ENCODE data around the gene RANBP6.

Gene RANBP6

DNA sequence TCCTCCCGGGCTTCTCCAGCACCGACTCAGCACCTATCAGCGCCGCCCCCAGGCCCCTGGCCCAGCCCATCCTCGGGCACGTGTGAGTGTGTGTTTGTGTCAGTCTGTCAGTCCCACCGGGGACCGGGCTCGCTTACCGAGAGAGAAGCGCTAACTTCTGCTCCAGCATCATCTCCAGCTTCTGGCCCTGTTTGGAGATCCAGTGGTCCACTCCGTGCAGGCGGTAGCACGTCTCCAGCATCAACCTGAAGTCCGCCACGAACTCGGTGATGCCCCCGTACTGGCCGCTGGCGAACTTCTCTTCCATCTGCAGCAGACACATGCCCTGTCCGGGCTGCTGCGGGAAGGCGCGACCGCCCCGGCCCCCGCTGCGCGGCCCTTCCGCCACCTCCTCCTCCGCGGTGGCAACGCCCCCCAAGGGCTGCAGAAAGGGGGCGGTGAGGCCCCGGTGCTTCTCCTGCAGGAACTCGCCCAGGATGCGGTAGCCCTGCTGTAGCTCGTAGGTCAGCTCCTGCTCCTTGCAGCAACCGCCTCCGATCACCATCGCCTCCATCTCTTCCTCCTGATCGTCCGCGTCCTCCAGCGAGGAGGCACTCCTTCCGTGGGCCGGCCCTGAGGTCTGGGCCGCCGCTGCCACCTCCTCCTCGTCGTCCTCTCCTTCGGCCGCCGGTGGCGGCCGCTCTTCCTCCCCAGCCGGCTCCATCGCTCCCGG is 8.2 kb downstream of the RANBP6 start:
- H3K4me3 ChIP-seq (ENCODE audit: low read depth, low read length): peak overlapping the region; percentile 77

DNA sequence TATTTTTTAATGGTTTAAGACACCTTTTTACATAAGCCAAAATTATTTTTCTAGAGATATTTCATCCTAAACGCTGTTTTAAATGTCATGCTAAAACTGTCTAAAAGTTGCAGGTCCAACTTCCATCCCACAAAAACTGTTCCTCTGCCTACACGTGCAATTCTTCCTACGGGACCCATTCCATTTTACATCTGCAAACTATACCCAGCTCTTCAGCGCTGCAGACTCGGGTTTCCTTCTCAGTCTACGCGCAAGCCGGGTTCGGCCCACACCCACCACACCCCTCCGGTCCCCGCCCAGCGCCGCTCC is 8.7 kb downstream of the RANBP6 start:
- peak overlapping the region; percentile 77 for H3K4me3 ChIP-seq (ENCODE audit: low read depth, low read length)

DNA sequence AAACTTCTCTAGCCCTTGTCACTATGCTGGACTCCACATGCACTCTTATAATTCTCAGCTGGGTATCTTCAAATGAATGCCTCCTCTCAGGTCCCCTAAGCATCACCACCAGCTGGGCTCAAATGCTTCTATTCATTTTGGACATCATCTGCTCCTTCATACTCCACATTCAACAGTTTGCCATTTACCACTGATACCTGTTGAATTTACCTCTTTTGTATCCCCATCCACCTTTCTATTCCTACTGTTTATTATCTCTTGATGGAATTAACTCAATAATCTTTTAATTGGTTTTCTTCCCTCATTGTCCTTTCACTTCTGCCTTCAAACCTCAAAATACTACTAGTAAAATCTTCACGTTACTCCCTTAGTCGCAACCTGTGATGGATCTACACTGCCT is 14.5 kb downstream of the RANBP6 start:
- H3K4me3 ChIP-seq (ENCODE audit: low read depth, low read length): no peak overlapping the region

DNA sequence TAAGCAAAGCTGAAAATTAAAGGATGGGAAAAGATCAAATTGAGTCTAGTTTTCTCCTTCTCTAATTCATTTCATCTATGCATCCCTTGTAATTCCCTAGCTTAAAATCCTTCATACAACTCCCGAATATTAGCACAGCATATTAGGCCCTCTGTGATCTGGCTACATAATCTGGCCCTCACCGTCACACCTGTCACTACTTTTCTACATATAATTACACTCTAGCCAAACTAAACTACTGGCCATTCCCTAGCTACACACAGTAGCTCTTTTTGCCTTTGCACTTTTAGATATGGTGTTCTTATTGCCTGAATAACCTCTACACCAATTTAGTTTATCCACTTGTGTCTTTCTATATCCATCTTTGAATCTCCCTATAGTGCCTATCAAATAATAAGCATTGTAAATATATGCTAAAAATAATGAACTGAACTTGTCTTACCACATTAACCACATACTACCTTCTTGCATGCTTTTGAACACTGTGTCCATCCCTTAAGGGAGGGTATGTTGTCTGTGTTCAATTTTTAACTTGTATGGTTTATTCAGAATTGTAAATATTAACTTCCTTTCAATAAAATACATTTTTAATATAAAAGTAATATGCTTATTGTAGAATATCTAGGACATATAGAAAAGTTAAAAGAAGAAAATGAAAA is 15.9 kb downstream of the RANBP6 start:
- H3K4me3 ChIP-seq (ENCODE audit: low read depth, low read length): no peak overlapping the region

GRCh38 chr9:5994493-5994892 is 20.9 kb downstream of the RANBP6 start:
- H3K4me3 ChIP-seq (ENCODE audit: low read depth, low read length): no peak overlapping the region

DNA sequence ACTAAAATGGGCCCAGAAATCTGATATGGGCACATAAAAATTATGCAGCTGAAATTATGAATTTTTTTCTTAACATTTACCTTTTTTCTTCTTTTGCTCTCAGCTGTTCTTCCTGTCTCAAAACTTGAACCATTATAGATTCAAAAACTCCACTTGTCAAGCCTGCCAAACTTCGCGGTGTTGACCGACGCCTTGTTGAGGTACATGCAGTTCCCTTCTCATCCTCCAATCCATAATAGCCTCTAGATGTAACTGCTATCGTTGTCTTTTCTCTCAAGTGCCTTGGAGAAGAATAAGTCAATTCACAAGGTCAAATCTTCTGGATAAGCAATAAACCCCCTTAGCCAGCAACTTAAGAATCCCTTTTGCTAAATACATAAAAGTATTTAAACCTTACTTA is 27.2 kb downstream of the RANBP6 start:
- H3K4me3 ChIP-seq (ENCODE audit: low read depth, low read length): no peak overlapping the region

DNA sequence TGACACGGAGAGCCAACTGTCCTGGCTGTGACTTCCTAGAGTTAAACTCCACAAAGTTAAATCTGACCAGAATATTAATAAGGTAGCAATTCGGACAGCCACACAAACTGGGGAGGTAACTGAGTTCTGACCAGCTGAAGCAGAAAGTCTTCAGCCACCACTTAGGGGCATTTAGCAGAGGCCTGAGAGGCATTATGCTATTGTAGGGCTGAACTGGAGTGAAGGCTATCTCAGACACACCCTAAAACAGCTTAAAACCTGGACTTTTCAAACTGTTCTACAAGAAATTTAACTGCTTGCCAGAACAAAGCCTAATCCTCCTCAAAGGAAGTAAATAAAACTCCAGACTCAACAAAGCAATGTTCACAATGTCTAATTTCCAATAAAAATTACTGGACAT is 32.4 kb downstream of the RANBP6 start:
- H3K4me3 ChIP-seq (ENCODE audit: low read depth, low read length): no peak overlapping the region

DNA sequence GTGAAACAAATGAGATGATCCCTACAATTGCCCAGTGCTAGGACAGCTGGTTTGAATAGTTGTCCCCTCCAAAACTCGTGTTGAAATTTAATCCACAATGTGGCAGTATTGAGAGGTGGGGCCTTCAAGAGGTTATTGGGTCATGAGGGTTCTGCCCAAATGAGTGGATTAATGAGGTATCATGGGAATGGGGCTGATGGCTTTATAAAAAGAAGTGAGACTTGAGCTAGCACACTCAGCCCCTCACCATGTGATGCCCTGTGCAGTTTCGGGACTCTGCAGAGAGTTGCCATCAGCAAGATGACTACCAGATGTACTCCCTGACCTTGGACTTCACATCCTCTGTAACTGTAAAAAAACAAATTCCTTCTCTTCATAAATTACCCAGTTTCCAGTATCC is 33.1 kb downstream of the RANBP6 start:
- no peak overlapping the region for H3K4me3 ChIP-seq (ENCODE audit: low read depth, low read length)

- H3K4me3 ChIP-seq (ENCODE audit: low read depth, low read length): no peak overlapping the region
Measured at GRCh38 chr9:5978523-5978922, 36.9 kb downstream of the RANBP6 start.

DNA sequence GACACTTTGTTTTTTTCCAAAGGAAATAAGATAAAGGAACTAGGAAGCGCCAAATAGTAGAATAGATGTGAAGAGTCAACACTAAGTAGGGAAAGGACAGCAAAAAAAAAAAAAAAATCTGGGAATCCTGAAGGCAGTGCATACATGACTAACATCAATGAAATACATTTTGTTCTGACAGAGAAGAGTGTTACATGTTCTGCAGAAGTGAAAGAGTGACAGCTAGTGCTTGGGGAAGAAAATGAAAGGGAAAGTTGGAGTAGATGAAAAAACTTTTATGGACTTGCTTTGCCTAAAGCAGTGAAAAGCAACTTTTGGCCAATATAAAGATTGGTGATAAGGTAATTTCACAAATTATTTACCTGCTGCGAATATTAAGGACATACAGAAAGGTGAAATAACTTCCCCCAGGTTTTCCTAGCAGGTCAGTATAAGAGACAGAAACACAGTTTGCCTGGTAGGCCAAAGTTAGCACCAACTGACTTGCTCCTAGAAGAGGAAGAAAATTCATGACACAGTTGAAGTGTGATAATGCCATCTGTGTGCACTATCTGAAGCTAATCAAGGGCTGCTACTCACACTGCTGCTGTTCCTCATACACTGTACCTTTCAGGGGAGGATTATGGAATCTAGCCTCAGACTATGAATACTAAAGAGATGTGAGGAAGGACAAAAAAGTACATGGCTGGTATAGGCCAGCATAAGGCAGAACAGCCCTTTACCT is 38.6 kb downstream of the RANBP6 start:
- H3K4me3 ChIP-seq (ENCODE audit: low read depth, low read length): no peak overlapping the region

- H3K4me3 ChIP-seq (ENCODE audit: low read depth, low read length): no peak overlapping the region
Measured at GRCh38 chr9:5971740-5972139, 43.7 kb downstream of the RANBP6 start.

Measured in iPS-11a (cell line).